ENCODE measurements around the gene DUSP11.

DUSP11 gene

GRCh38 chr2:73779467-73780236, at the start of gene DUSP11:
DUSP11 (minus strand) TSS chr2:73780103; CDS start chr2:73779974, 129 bp downstream.
- peak within 1 kb of the TSS; percentile 99 for H3K4me3 Mint-ChIP-seq
- H3K4me1 Mint-ChIP-seq = peaks cover 33% of the 10 kb centered on the region
- H3K36me3 Mint-ChIP-seq = peaks cover 6% of the 10 kb centered on the region
- H3K27ac Mint-ChIP-seq = peak within 1 kb of the TSS; percentile 96
- H3K27me3 Mint-ChIP-seq = no peaks in the 10 kb centered on the region
- H3K9me3 Mint-ChIP-seq = no peaks in the 10 kb centered on the region

GRCh38 chr2:73828818-73829570, 49.1 kb upstream of the DUSP11 start, which contains the start of gene STAMBP:
STAMBP (plus strand) TSS chr2:73828961; CDS start chr2:73830857, 1,896 bp downstream.
- peaks cover 62% of the 10 kb centered on the region for H3K4me1 Mint-ChIP-seq

GRCh38 chr2:73828389-73828817, 48.5 kb upstream of the DUSP11 start:
- Mint-ChIP-seq H3K4me1 (peaks cover 61% of the 10 kb centered on the region), H3K27me3 (no peaks in the 10 kb centered on the region), H3K27ac (peak overlapping the region; percentile 100), H3K9me3 (peaks cover 5% of the 10 kb centered on the region), H3K36me3 (peaks cover 12% of the 10 kb centered on the region), H3K4me3 (peak overlapping the region; percentile 94)

More at GRCh38 chr2:73828818-73829570, 49.1 kb upstream of the DUSP11 start, which contains the start of gene STAMBP:
- Mint-ChIP-seq H3K27ac (peak within 1 kb of the TSS; percentile 100), H3K36me3 (peaks cover 12% of the 10 kb centered on the region), H3K27me3 (no peaks in the 10 kb centered on the region), H3K4me3 (peak within 1 kb of the TSS; percentile 94), H3K9me3 (peaks cover 5% of the 10 kb centered on the region)

GRCh38 chr2:73827660-73828388, 47.9 kb upstream of the DUSP11 start:
- Mint-ChIP-seq H3K4me1 (peaks cover 58% of the 10 kb centered on the region), H3K9me3 (peaks cover 5% of the 10 kb centered on the region), H3K36me3 (peaks cover 12% of the 10 kb centered on the region), H3K27ac (peak overlapping the region; percentile 84), H3K4me3 (peak overlapping the region; percentile 94), H3K27me3 (no peaks in the 10 kb centered on the region)

GRCh38 chr2:73827018-73827417, 47.1 kb upstream of the DUSP11 start:
- Mint-ChIP-seq H3K36me3 (peaks cover 6% of the 10 kb centered on the region), H3K9me3 (no peaks in the 10 kb centered on the region), H3K27ac (peak overlapping the region; percentile 84), H3K4me3 (peak overlapping the region; percentile 94), H3K4me1 (peaks cover 52% of the 10 kb centered on the region), H3K27me3 (no peaks in the 10 kb centered on the region)

- Mint-ChIP-seq H3K9me3 (no peaks in the 10 kb centered on the region), H3K27me3 (no peaks in the 10 kb centered on the region), H3K4me1 (peaks cover 48% of the 10 kb centered on the region), H3K27ac (no peak overlapping the region), H3K4me3 (no peak overlapping the region), H3K36me3 (peaks cover 4% of the 10 kb centered on the region)
These were observed 45.5 kb upstream of the DUSP11 start for GRCh38 chr2:73825408-73825807.

- peaks cover 35% of the 10 kb centered on the region for H3K4me1 Mint-ChIP-seq
- no peak overlapping the region for H3K4me3 Mint-ChIP-seq
- H3K27ac Mint-ChIP-seq = peak overlapping the region; percentile 35
- H3K36me3 Mint-ChIP-seq = no peaks in the 10 kb centered on the region
- H3K9me3 Mint-ChIP-seq = no peaks in the 10 kb centered on the region
- H3K27me3 Mint-ChIP-seq = no peaks in the 10 kb centered on the region
These were observed 44.1 kb upstream of the DUSP11 start for GRCh38 chr2:73823916-73824523.

- H3K27ac Mint-ChIP-seq = no peak overlapping the region
- no peaks in the 10 kb centered on the region for H3K27me3 Mint-ChIP-seq
- H3K36me3 Mint-ChIP-seq = no peaks in the 10 kb centered on the region
- no peaks in the 10 kb centered on the region for H3K9me3 Mint-ChIP-seq
- H3K4me1 Mint-ChIP-seq = peaks cover 31% of the 10 kb centered on the region
- H3K4me3 Mint-ChIP-seq = no peak overlapping the region
These were observed 43.5 kb upstream of the DUSP11 start for GRCh38 chr2:73823416-73823815.

- H3K27me3 Mint-ChIP-seq = no peaks in the 10 kb centered on the region
- no peaks in the 10 kb centered on the region for H3K36me3 Mint-ChIP-seq
- peaks cover 29% of the 10 kb centered on the region for H3K4me1 Mint-ChIP-seq
- H3K4me3 Mint-ChIP-seq = no peak overlapping the region
- no peaks in the 10 kb centered on the region for H3K9me3 Mint-ChIP-seq
- H3K27ac Mint-ChIP-seq = no peak overlapping the region
These were observed 43.1 kb upstream of the DUSP11 start for GRCh38 chr2:73822991-73823390.

- H3K36me3 Mint-ChIP-seq = no peaks in the 10 kb centered on the region
- no peak overlapping the region for H3K27ac Mint-ChIP-seq
- no peaks in the 10 kb centered on the region for H3K9me3 Mint-ChIP-seq
- no peak overlapping the region for H3K4me3 Mint-ChIP-seq
- no peaks in the 10 kb centered on the region for H3K27me3 Mint-ChIP-seq
- peaks cover 24% of the 10 kb centered on the region for H3K4me1 Mint-ChIP-seq
These were observed 42.4 kb upstream of the DUSP11 start for GRCh38 chr2:73822276-73822675.

GRCh38 chr2:73821669-73822068, 41.8 kb upstream of the DUSP11 start:
- no peak overlapping the region for H3K4me3 Mint-ChIP-seq
- no peaks in the 10 kb centered on the region for H3K27me3 Mint-ChIP-seq
- H3K9me3 Mint-ChIP-seq = no peaks in the 10 kb centered on the region
- peaks cover 23% of the 10 kb centered on the region for H3K4me1 Mint-ChIP-seq
- H3K27ac Mint-ChIP-seq = peak overlapping the region; percentile 79
- no peaks in the 10 kb centered on the region for H3K36me3 Mint-ChIP-seq

- H3K36me3 Mint-ChIP-seq = no peaks in the 10 kb centered on the region
- H3K4me1 Mint-ChIP-seq = peaks cover 23% of the 10 kb centered on the region
- H3K27ac Mint-ChIP-seq = peak overlapping the region; percentile 79
- H3K9me3 Mint-ChIP-seq = no peaks in the 10 kb centered on the region
- H3K4me3 Mint-ChIP-seq = no peak overlapping the region
- H3K27me3 Mint-ChIP-seq = no peaks in the 10 kb centered on the region
These were observed 41.3 kb upstream of the DUSP11 start for GRCh38 chr2:73821227-73821626.

- Mint-ChIP-seq H3K27me3 (peaks cover 2% of the 10 kb centered on the region), H3K9me3 (no peaks in the 10 kb centered on the region), H3K36me3 (no peaks in the 10 kb centered on the region), H3K4me1 (peaks cover 13% of the 10 kb centered on the region), H3K4me3 (no peak overlapping the region), H3K27ac (no peak overlapping the region)
These were observed 38.4 kb upstream of the DUSP11 start for GRCh38 chr2:73818296-73818695.

- Mint-ChIP-seq H3K27me3 (peaks cover 3% of the 10 kb centered on the region), H3K27ac (no peak overlapping the region), H3K4me3 (no peak overlapping the region), H3K36me3 (no peaks in the 10 kb centered on the region), H3K9me3 (no peaks in the 10 kb centered on the region), H3K4me1 (no peaks in the 10 kb centered on the region)
These were observed 32.7 kb upstream of the DUSP11 start for GRCh38 chr2:73812635-73813034.

- H3K36me3 Mint-ChIP-seq = no peaks in the 10 kb centered on the region
- H3K9me3 Mint-ChIP-seq = no peaks in the 10 kb centered on the region
- H3K4me3 Mint-ChIP-seq = no peak overlapping the region
- H3K27ac Mint-ChIP-seq = no peak overlapping the region
- peaks cover 3% of the 10 kb centered on the region for H3K27me3 Mint-ChIP-seq
- no peaks in the 10 kb centered on the region for H3K4me1 Mint-ChIP-seq
These were observed 32.0 kb upstream of the DUSP11 start for GRCh38 chr2:73811878-73812277.
